NB4 (cell line): ENCODE measurements around the gene GPX2.

Experiments used
- DNase-seq: peaks from one replicate; pipeline ENCODE4 v3.0.0; 2010; ENCODE audit warnings: low read depth
- H3K4me3 ChIP-seq: one replicate; pipeline ENCODE4 v1.5.1; 2011; ENCODE audit warnings: mild to moderate bottlenecking, low read depth, low read length, moderate library complexity
- CTCF ChIP-seq: IDR thresholded peaks from one replicate; pipeline ENCODE4 v1.5.1; 2012; ENCODE audit warnings: low read depth, low read length
- MAX ChIP-seq: IDR thresholded peaks from 2 replicates; pipeline ENCODE4 v1.6.1; 2011; ENCODE audit warnings: low read depth, low read length
- MYC ChIP-seq: IDR thresholded peaks from 2 replicates; pipeline ENCODE4 v1.6.1; 2011; ENCODE audit warnings: low read depth, low read length
- POLR2A ChIP-seq: IDR thresholded peaks from 2 replicates; pipeline ENCODE4 v1.6.1; 2011; ENCODE audit warnings: mild to moderate bottlenecking; ENCODE audit not compliant: insufficient read length; ENCODE audit errors: extremely low read depth

Gene GPX2

GRCh38 chr14:64927031-64927430 is 15.5 kb downstream of the GPX2 start:
- TF ChIP-seq CTCF: no peak
- no peak for TF ChIP-seq MAX
- no peak for TF ChIP-seq POLR2A
- no peak for TF ChIP-seq MYC
- no peak for DNase-seq
- H3K4me3 ChIP-seq: no peak overlapping the region

GRCh38 chr14:64926398-64926995 is 16.0 kb downstream of the GPX2 start:
- H3K4me3 ChIP-seq: no peak overlapping the region
- TF ChIP-seq MAX: no peak
- no peak for TF ChIP-seq POLR2A
- TF ChIP-seq MYC: no peak
- no peak for TF ChIP-seq CTCF
- DNase-seq: no peak

GRCh38 chr14:64923015-64923414 is 19.5 kb downstream of the GPX2 start:
- H3K4me3 ChIP-seq: no peak overlapping the region
- TF ChIP-seq MAX: no peak
- no peak for TF ChIP-seq MYC
- TF ChIP-seq CTCF: no peak
- no peak for TF ChIP-seq POLR2A

GRCh38 chr14:64920465-64920864 is 22.1 kb downstream of the GPX2 start:
- DNase-seq: no peak
- no peak overlapping the region for H3K4me3 ChIP-seq
- TF ChIP-seq MAX (no peak), MYC (no peak), POLR2A (no peak), CTCF (no peak)

More at GRCh38 chr14:64923015-64923414, 19.5 kb downstream of the GPX2 start:
- no peak for DNase-seq

- TF ChIP-seq MYC (no peak), MAX (no peak), CTCF (no peak), POLR2A (no peak)
- DNase-seq: no peak
Observed at GRCh38 chr14:64919618-64920017, 22.9 kb downstream of the GPX2 start.

More at GRCh38 chr14:64919618-64920017, 22.9 kb downstream of the GPX2 start:
- no peak overlapping the region for H3K4me3 ChIP-seq
